HepG2 (cell line): ENCODE results near the gene ZNF628.
A peak's percentile ranks its signal among the peaks of the same experiment; 100 is the strongest.

ENCODE experiments used
- ETV6 ChIP-seq: sonication (generic); formaldehyde crosslinking; conservative IDR thresholded peaks from 2 replicates; pipeline ENCODE4 v1.4.0; 2020; ENCODE audit warnings: missing genetic modification reagents
- HOXA3 ChIP-seq: sonication (generic); formaldehyde crosslinking; IDR thresholded peaks from 2 replicates; pipeline ENCODE4 v1.5.0; 2020; ENCODE audit warnings: missing genetic modification reagents
- RORA ChIP-seq: sonication (generic); formaldehyde crosslinking; IDR thresholded peaks from 2 replicates; pipeline ENCODE4 v1.5.0; 2020; ENCODE audit warnings: mild to moderate bottlenecking, missing genetic modification reagents, moderate library complexity
- RXRA ChIP-seq: sonication (generic); formaldehyde crosslinking; IDR thresholded peaks from 2 replicates; pipeline ENCODE4 v1.5.1; 2020; ENCODE audit warnings: missing genetic modification reagents
- SAP130 ChIP-seq: IDR thresholded peaks from 2 replicates; pipeline ENCODE4 v1.6.1; 2016; ENCODE audit warnings: low read depth
- SMAD1 ChIP-seq: sonication (generic); formaldehyde crosslinking; IDR thresholded peaks from 2 replicates; pipeline ENCODE4 v1.4.0; 2020; ENCODE audit warnings: missing genetic modification reagents, low read depth, mild to moderate bottlenecking, borderline replicate concordance
- SMYD3 ChIP-seq: sonication (generic); formaldehyde crosslinking; IDR thresholded peaks from 2 replicates; pipeline ENCODE4 v1.8.1; 2023; ENCODE audit warnings: mild to moderate bottlenecking, missing genetic modification reagents
- SP2 ChIP-seq: sonication (generic); formaldehyde crosslinking; IDR thresholded peaks from 2 replicates; pipeline ENCODE4 v1.5.1; 2020; ENCODE audit warnings: mild to moderate bottlenecking, missing genetic modification reagents
- U2AF1 ChIP-seq: fragments of 200-400 bp; formaldehyde crosslinking; optimal IDR thresholded peaks from 2 replicates; pipeline ENCODE3; 2017; ENCODE audit warnings: mild to moderate bottlenecking, low read depth, low read length
- TF ChIP-seq, protein P1 (sequence below): sonication (generic); formaldehyde crosslinking; IDR thresholded peaks from 2 replicates; pipeline ENCODE4 v1.5.0; 2020; ENCODE audit warnings: mild to moderate bottlenecking, missing genetic modification reagents, moderate library complexity

DNA sequence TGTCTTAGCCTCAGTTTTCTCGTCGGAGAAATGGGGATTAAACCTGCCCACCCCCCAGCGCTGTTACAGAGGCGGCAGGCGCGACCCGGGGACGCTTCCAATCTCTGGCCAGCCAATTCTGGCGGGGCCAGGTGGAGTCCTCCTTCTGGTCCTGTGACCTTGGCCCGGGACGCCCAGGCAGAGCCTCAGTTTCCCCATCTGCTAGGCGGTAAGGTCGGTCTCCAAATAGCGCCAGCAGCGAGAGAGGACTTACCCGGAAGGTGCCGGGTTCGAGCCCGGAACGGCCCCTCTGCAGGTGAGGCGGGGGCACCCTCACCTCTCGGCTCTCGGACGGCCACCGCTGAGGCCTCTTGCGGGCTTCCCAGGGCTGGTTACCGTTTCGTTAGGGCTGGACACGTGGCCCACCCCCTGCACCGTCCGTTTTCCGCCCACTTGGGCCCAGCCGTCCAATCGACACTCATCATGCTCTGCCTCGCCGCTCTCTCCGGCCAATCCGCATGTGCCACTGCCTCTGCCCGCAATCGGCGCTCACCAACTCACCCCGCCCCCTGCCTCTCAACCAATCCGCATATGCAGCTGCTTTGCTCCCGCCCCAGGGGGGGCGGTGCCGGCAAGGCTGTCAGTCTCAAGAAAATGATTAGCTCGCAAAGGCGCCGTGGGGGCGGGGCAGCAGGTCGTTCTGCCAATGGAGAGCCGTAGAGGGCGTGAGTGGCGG is 15.0 kb upstream of the ZNF628 start, which contains the start of gene ISOC2:
- TF ChIP-seq RORA = no peak
- TF ChIP-seq RXRA (CRISPR knock-in tag) = peak; percentile 85; the same call in 1 of the 2 replicates
- TF ChIP-seq, protein P1, sequence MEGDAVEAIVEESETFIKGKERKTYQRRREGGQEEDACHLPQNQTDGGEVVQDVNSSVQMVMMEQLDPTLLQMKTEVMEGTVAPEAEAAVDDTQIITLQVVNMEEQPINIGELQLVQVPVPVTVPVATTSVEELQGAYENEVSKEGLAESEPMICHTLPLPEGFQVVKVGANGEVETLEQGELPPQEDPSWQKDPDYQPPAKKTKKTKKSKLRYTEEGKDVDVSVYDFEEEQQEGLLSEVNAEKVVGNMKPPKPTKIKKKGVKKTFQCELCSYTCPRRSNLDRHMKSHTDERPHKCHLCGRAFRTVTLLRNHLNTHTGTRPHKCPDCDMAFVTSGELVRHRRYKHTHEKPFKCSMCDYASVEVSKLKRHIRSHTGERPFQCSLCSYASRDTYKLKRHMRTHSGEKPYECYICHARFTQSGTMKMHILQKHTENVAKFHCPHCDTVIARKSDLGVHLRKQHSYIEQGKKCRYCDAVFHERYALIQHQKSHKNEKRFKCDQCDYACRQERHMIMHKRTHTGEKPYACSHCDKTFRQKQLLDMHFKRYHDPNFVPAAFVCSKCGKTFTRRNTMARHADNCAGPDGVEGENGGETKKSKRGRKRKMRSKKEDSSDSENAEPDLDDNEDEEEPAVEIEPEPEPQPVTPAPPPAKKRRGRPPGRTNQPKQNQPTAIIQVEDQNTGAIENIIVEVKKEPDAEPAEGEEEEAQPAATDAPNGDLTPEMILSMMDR (CRISPR knock-in tag) = no peak
- TF ChIP-seq U2AF1 = no peak
- peak; percentile 98 for TF ChIP-seq SP2 (CRISPR knock-in tag)
- peak; percentile 80 for TF ChIP-seq SAP130 (CRISPR knock-in tag)
- 0 out of 2 replicates have a peak, but pooled peaks have one; percentile 57 for TF ChIP-seq ETV6 (CRISPR knock-in tag)
- TF ChIP-seq SMAD1 (CRISPR knock-in tag) = 0 out of 2 replicates have a peak, but pooled peaks have one; percentile 27
- TF ChIP-seq SMYD3 = peak; percentile 62; the same call in 1 of the 2 replicates
- TF ChIP-seq HOXA3 (CRISPR knock-in tag) = peak; percentile 78
